ENCODE results near the gene LRP2.

GRCh38 chr2:169286624-169287231 is 75.6 kb downstream of the LRP2 start:
- TF ChIP-seq GABPA (IDR thresholded peaks at IDR 0.05 in 1 of 2, conservative IDR thresholded peaks at IDR 0.05 in 1 of 2) (no peak), CTCF (IDR thresholded peaks at IDR 0.05; ENCODE audit: low read depth, low read length, missing input control) (no peak), SP1 (IDR thresholded peaks at IDR 0.05) (no peak), TAF1 (conservative IDR thresholded peaks at IDR 0.05) (no peak)

All from liver (tissue), 3 donors.